ENCODE measurements around the gene PEX14.

PEX14 gene

GRCh38 chr1:10437052-10437451 lies 37.7 kb upstream of the PEX14 start:
- TF ChIP-seq USF1 (IDR thresholded peaks at IDR 0.05) (no peak), MAX (IDR thresholded peaks at IDR 0.05) (no peak), ZBTB7A (IDR thresholded peaks at IDR 0.05; ENCODE audit: low read depth) (no peak), EGR1 (IDR thresholded peaks at IDR 0.05) (no peak), TCF12 (IDR thresholded peaks at IDR 0.05; ENCODE audit: low read depth) (no peak), CREB1 (IDR thresholded peaks at IDR 0.05; ENCODE audit: low read depth) (no peak), RAD21 (IDR thresholded peaks at IDR 0.05; ENCODE audit: low read depth) (no peak), YY1 (IDR thresholded peaks at IDR 0.05; ENCODE audit: low read depth) (no peak)

GRCh38 chr1:10438677-10439163 lies 36.0 kb upstream of the PEX14 start:
- no peak for TF ChIP-seq TCF12 (IDR thresholded peaks at IDR 0.05; ENCODE audit: low read depth)
- no peak for TF ChIP-seq ZBTB7A (IDR thresholded peaks at IDR 0.05; ENCODE audit: low read depth)
- TF ChIP-seq YY1 (IDR thresholded peaks at IDR 0.05; ENCODE audit: low read depth), result no peak
- TF ChIP-seq REST (IDR thresholded peaks at IDR 0.05; ENCODE audit: low read depth), result no peak
- no peak for TF ChIP-seq CEBPB (IDR thresholded peaks at IDR 0.05)
- no peak for TF ChIP-seq NFIC (IDR thresholded peaks at IDR 0.05)
- TF ChIP-seq USF1 (IDR thresholded peaks at IDR 0.05), result no peak
- no peak for TF ChIP-seq FOXM1 (IDR thresholded peaks at IDR 0.05; ENCODE audit: borderline replicate concordance, low read depth)
- no peak for TF ChIP-seq RAD21 (IDR thresholded peaks at IDR 0.05; ENCODE audit: low read depth)
- TF ChIP-seq EP300 (IDR thresholded peaks at IDR 0.05; ENCODE audit: borderline replicate concordance), result no peak
- no peak for TF ChIP-seq TAF1 (IDR thresholded peaks at IDR 0.05; ENCODE audit: low read depth)
- TF ChIP-seq MAX (IDR thresholded peaks at IDR 0.05), result no peak

- TF ChIP-seq EGR1 (IDR thresholded peaks at IDR 0.05) (no peak), NFIC (IDR thresholded peaks at IDR 0.05) (no peak), REST (IDR thresholded peaks at IDR 0.05; ENCODE audit: low read depth) (no peak)
Observed at GRCh38 chr1:10440305-10440704, 34.4 kb upstream of the PEX14 start.

GRCh38 chr1:10440794-10441193 lies 34.0 kb upstream of the PEX14 start:
- TF ChIP-seq REST (IDR thresholded peaks at IDR 0.05; ENCODE audit: low read depth), result no peak
- TF ChIP-seq TAF1 (IDR thresholded peaks at IDR 0.05; ENCODE audit: low read depth), result no peak

GRCh38 chr1:10444248-10444647 lies 30.5 kb upstream of the PEX14 start:
- no peak for TF ChIP-seq YY1 (IDR thresholded peaks at IDR 0.05; ENCODE audit: low read depth)
- TF ChIP-seq USF1 (IDR thresholded peaks at IDR 0.05), result no peak
- no peak for TF ChIP-seq MAX (IDR thresholded peaks at IDR 0.05)
- TF ChIP-seq EP300 (IDR thresholded peaks at IDR 0.05; ENCODE audit: borderline replicate concordance), result no peak
- TF ChIP-seq TEAD4 (IDR thresholded peaks at IDR 0.05), result no peak
- TF ChIP-seq REST (IDR thresholded peaks at IDR 0.05; ENCODE audit: low read depth), result no peak
- no peak for TF ChIP-seq TAF1 (IDR thresholded peaks at IDR 0.05; ENCODE audit: low read depth)
- no peak for TF ChIP-seq TCF12 (IDR thresholded peaks at IDR 0.05; ENCODE audit: low read depth)
- TF ChIP-seq CREB1 (IDR thresholded peaks at IDR 0.05; ENCODE audit: low read depth), result no peak
- no peak for TF ChIP-seq NFIC (IDR thresholded peaks at IDR 0.05)
- TF ChIP-seq FOXM1 (IDR thresholded peaks at IDR 0.05; ENCODE audit: borderline replicate concordance, low read depth), result no peak
- TF ChIP-seq CEBPB (IDR thresholded peaks at IDR 0.05), result no peak
- TF ChIP-seq ZBTB7A (IDR thresholded peaks at IDR 0.05; ENCODE audit: low read depth), result no peak
- TF ChIP-seq RAD21 (IDR thresholded peaks at IDR 0.05; ENCODE audit: low read depth), result no peak
- TF ChIP-seq EGR1 (IDR thresholded peaks at IDR 0.05), result no peak

Data from Ishikawa (cell line).